Measurements from ENCODE around the gene ARL5A.
A peak's percentile ranks its signal among the peaks of the same experiment; 100 is the strongest.
"Not testable (repeated sequence)": the region's sequence is repeated elsewhere in the genome, so short reads cannot be mapped to it uniquely, and the experiment has no call there.

The ARL5A gene, protein sequence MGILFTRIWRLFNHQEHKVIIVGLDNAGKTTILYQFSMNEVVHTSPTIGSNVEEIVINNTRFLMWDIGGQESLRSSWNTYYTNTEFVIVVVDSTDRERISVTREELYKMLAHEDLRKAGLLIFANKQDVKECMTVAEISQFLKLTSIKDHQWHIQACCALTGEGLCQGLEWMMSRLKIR

DNA sequence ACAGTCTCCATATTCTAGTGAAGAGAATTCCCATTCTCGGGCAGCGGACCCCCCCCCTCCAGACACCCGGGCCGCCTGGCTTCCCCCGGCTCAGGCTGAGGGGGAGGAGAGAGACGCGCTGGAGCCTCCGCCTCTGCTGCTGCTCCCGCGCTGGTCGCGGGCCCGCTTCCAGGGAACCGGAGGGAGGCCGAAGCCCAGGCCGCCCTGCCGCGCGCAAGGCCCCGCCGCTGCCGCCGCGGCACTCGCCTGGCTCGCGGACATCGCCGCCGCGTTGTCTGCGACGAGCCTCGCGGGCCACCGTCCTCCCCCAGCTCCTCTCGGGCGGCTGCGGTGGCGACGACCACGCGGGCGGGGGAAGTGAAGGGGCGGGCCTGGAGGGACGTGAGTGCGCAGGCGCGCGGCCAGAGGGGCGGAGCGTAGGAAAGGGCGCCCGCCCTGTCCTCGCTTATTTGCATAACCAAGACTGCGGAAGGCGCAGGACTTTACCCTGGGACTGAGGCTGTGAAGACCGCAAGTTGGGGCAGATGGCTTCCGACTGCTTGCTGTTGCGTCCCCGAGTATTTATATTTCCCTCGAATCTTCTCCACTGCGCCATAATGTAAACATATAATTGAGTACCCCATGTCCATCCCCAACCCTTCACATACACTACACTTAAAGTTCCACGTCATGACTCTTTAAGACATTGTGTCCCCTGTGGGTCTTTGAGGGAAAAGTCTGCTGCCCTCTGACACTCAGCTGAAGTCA is at the start of gene ARL5A:
Gene ARL5A (minus strand): TSS at position 279 of the 747 bp plus-strand sequence. CDS start 245 bp downstream, at position 34.
- DNase-seq = peak; percentile 95

DNA sequence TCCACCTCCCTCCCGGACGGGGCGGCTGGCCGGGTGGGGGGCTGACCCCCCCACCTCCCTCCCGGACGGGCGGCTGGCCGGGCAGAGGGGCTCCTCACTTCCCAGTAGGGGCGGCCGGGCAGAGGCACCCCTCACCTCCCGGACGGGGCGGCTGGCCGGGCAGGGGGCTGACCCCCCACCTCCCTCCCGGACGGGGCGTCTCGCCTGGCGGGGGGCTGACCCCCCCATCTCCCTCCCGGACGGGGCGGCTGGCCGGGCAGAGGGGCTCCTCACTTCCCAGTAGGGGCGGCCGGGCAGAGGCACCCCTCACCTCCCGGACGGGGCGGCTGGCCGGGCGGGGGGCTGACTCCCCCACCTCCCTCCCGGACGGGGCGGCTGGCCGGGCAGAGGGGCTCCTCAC is 47.4 kb upstream of the ARL5A start:
- DNase-seq = not testable (repeated sequence)

DNA sequence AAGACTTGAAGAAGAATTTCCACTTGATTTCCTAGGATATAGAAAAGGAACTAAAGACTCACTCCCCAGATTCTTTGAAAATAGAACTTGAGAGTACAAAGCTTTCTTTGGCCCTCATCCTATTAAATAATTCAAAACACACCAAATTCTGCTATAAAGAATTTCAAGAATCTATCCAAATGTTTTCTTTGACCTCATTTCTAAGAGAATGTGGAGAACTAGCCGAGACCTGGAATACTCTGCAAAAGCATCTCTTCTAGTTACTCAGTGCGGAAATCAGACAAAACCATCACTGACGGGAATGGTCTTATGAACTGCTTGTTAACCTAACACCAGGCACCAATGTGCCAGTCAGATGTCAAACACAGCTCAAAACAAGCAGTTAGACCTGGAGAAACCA is 44.2 kb upstream of the ARL5A start:
- no peak for DNase-seq

DNA sequence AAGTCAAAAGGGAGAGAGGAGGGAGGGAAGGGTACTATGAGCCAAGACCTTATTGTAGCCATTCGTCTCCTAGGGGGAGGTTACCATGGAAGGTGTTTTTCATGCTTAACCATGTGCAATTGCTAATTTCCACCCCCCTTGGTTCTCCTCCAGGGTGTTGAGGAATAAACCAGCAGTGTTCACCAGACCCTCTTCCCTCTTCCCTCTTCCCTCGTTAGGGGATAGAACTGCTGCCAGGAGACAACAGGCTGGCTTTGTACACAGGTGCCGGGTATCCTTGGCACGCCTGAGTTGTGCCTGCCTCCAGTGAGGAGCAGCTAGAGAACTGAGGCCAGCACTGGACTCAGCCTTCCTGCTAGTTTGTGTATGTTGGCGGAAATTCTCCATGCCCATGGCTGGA is 41.1 kb upstream of the ARL5A start:
- DNase-seq = no peak

DNA sequence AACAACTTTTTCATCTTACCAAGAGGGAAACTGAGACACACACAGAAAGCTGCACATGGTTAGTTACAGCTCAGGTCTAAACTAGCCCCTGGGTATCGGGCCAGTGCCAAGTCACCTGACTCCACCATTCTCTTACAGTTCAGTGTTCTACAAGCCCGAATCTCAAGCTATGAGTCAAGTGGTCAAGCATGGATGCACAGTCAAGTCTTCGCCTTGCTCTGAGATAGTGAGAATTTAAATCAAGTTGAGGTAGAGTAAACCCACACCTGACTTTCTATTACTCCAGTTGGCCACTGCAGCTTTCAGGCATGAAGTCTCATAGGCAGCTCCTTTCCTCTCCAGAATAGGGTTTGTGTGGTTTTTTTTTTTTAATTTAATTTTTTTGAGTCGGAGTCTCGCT is 34.5 kb upstream of the ARL5A start:
- no peak for DNase-seq

DNA sequence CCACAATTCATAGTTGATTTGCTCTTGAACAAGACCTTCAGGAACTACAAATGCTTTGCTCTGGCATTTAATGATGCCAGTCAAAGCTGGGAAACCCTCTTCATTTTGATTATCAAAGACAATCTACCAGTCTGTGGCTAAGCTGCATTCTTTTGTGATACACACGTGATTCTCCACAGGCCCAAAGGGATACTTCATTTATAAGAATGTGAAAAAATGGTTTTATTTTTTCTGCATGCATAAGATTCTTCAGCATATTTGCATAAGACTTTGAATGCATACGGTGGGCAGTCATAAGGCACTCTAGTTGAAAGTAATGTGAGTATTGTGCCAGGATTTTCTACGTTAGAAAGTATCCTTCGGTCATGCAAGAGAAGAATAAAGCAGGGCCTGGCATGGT is 33.0 kb upstream of the ARL5A start:
- DNase-seq = no peak

DNA sequence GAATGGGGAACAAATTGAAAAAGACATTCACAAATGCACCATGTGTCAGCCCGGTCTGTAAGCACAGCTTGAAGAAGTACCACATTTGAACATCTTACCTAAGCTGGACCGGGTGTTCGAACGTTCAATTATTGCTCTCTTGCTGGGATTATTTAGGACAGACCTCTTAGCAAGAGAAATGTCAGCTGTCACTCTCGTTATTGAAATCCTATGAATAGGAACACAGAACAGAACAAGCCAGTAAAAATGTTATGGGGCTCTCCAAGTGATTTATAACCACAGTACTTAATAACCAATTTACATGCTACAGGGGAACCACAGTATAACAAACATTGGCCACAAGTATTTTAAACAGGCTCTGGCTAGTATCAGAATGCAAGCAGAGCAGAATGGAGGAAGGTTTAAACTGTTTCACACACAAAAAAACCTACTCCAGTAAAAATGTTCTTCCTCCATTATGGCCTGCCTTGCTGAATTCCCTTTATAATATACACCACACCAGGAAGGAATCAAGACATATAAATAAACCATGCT is 32.5 kb upstream of the ARL5A start:
- no peak for DNase-seq

DNA sequence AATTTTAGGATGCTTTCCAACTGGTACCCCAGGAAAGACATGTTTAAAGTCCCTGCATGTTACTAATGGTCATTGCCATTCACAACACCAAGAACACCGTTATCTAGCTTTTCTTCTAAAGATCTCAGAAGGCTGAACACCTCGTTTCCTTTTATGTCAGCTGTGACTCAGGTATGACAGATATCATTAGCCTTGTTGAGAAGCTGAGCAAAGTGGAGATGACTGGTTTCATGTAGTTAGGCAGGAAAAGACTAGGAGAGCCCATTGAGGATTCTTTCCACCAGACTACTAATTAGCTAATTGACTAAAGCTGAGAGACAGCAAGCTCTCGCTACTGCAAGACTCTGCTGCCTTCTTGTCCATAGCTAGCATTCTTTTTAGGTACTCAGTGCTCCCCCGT is 32.0 kb upstream of the ARL5A start:
- no peak for DNase-seq

DNA sequence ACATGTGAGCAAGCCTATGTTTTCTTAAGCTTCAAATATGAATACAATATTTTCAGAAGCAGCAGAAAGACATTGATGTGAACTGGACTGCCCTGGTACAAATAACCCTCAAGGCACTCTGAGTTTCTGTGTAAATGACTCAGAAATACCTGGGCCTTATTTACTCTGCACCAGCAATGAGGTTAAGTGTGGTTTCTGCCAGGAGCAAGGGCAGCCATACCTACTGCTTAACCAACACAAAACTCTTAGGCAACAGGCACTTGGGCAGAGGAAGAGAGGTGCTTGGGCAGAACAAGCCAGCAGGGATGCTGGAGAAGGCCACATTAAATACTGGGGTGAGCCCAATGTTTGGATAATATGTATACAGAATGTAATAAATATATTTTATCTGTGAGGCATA is 29.4 kb upstream of the ARL5A start:
- no peak for DNase-seq

DNA sequence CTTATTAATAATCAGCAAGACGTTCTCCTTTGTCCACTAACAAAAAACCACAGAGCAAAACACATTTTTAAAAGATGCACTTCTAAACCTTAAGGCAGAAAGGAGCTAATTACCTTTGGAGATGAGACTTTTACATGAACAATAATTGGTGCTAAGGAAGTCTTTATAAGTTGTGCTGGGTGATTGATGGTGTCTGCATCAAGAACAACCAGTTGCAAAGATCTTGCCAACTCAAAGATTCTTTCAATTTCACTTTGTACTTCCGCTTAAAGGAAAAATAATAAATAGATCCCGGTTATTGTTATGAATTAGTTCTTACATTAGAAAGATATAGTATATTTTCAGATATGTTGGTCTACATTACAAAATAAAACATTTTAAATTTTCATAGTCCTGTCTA is 26.9 kb upstream of the ARL5A start:
- DNase-seq = no peak

DNA sequence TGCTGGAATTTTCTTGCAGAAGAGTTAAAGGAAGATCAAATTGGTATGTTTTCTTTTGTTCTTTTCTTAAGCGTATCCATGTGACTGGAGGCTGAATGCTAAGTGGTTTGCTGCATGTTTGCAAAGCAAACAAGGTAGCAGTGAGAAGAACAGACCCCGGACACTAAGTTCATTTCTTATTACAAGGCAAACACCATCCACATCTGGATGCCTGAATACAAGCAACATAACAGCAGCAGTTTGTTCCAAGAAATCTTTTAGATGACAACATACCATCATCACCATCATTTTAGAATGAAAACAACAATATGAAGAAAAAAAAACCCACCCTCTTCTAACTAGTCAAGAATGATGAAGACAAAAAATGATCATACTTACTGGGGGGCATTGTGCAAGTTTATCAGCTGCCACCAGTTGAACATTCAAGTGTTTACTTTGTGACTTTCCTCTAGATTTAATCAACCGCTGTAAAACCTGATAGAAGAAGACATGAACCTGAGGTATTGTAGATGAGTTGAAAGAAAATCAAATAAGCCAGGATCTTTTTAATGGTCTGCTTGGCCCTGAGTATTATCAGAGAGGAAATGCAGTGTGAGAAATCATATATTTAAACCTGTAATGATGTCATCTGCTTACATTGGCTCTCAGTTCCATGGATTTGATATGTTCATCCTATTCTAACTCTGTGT is 25.0 kb upstream of the ARL5A start:
- no peak for DNase-seq

DNA sequence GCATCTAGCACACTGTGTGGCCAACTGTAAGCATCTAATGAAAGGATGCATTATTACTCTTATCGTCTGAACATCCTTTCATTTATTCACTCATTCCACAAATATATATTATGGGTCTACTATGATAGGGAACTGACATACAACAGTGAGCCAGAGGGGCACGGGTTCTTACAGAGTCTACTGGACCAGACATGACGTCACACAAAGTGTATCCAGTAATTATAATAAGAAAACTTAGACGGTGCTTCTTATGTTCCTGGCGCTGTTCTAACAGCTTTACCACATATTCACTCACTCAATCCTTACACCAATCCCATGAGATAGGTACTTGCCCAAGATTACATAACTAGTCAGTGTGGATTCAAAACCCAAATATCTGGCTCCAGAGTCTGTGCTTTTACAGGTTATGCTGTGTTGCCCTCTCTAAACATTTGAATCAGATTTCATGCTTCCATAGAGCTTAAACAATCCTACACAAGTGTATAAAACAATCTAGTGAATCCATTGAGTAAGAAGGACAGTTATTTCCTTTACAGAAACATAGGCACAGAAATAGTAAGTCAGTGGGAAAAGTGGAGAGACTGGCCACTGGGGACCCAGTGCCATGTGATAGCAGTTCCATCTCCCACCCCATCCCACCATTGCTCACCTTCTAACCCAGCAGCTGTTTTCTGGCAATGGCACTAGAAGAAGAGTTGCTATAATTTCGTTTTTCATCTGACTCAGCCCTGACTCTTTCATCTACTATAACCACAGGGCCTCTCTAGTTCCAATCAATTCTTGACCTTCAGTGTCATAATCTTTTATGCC is 24.2 kb upstream of the ARL5A start:
- no peak for DNase-seq

DNA sequence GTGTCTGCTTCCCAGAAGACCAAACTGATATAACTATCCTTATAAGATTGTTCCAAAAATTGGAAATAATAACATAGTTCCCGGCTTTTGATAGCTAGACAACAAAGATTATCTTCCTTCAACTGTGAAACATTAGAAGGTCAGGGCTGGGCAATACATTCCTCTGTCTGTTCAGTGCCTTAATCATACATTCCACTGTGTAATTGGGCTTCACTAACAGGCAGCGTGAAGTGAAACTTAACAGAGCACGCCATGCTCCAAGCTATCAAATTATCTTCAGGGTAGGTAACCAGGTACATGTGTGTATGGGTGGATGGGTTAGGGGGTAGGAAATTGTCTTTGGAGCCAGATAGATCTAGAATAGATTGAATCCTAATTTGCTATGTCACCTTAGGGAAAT is 23.5 kb upstream of the ARL5A start:
- DNase-seq = no peak

DNA sequence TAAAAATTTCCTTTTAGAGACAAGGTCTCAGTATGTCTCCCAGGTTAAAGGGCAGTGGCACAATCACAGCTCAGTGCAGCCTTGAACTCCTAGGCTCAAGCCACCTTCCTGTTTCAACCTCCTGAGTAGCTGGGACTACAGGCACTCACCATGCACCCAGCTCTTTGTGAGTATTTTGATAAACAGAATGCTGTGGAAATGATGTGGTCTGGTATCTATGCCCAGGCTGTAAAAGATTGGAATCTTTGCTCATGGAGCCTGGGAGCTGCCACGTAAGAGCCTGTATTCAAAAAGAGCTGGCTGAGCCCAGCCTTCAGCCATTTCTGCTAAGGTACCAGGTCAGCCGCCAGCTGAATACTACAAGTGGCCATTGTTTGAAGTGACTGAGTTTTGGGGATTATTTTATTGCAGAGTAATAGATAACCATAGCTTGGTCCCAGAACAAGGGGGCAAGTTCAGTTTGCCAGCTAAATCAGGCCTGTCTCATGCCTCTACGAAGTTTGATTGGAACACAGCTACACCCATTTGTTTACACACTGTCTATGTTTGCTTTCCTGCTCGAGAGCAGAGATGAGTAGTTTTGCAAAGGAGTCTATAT is 21.3 kb upstream of the ARL5A start:
- no peak for DNase-seq

DNA sequence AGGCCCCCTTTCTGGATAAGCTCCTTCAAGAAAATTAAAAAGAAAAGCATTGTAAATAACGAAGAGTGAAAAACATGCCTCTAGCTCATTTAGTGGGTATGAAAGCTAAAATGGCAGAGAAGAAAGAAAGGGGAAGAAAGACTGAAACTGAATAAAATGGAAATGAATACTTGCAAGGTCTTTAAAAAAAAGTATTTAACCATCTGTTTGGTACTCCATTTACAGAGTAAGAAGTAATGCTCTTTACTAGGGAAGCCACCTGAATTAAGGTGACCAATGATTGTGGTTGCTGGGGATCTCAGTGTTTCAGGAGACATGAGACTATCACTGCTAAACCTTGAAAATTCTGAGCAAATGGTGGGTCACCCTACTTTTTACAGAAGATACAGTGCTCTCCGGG is 17.7 kb upstream of the ARL5A start:
- no peak for DNase-seq

DNA sequence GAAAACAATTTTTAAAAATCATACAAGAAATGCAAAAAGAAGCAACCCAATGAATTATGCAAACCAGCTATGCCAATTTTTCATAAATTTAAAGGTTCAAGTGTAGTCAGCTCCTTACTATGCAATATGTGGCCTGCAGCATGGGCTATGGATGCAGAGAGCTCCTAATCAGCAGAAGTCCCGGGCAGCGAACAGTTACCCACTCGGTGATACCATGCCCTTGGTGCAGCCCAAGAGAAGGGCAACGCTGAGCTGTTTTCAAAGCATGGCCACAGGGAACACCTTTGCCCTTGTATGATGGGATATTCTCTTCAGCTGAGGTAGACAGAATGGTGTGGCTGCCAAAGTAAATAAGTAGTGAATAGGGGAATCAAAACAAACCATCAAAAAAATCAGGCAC is 17.3 kb upstream of the ARL5A start:
- DNase-seq = no peak

DNA sequence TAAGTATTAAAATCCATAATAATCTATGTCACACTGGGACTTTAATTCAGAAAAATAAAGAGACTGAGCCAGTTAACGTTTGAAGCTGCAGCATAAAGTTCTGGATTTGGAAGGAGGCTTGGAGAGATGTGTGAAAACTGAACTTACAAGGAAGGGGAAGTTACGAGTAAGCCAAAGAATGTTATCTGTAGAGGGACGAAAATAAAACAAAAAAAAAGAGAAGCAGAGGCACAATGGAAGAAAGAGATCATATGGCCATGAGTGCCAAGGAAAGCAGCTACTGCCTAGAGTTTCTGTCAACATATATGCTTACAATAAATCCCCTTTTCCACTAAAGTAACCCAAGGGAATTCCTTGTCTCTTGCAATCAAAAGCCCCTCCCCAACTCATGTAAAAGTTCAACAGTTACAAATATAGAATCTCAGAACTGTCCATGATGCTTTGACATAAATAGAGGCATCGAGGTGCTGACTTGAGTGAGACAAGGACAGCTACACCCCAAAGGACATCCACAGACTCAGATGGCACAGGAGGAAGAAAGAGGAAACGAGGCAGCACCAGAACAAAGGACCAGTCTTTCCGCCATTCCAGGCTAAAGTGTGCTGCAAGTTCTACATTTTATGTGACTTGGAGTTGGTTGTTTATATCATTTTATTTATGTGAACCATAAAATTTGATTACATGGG is 16.1 kb upstream of the ARL5A start:
- DNase-seq = no peak

DNA sequence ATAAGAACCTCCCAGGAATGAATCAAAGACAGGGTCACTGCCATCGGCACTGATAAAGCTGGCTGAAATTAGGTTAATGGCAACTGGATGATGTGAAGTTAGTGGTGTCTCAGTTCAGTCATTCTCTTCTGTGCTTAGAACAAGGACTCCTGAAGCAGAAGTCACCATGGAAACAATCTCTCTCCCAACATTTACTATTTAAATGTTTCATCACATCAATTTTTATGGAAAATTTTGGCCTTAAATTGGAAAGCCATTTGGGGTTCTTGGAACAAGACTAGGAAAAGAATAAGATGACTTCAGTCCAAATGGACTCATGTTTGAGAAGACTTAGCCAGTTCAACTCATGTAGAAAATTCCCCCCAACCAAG is 15.5 kb upstream of the ARL5A start:
- DNase-seq = no peak

DNA sequence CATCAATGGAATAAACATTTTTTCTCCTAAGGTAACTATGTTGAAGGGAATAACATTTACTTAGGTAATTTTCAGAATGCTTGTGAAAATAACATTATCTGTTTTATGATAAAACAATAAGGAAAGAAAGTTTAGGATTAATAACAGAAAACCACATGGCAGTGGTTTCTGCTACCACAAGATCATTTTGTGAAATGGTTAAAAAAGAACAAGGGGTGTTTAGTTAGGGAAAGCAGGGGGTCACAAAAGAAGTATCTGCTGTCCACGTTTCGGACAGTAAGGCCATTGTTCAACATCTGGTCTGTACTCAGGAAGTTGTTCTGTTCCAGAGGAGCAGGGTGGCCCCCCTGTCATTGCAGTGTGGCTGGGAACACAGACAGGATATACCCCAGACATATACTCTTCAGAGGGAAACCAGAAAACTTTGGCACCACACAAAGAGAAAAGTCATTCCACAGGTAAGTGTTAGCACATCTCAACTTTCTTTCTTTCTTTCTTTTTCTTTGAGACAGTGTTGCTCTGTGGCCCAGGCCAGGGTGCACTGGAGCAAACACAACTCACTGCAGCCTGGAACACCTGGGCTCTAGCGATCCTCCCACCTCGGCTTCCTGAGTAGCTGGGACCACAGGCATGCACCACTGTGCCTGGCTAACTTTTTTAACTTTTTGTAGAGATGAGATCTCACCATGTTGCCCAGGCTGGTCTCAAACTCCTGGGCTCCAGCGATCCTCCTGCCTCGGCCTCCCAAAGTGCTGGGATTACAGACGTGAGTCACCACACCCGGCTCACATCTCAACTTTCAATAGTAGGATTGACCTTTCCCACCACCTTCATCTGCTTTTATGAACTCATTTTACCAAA is 14.8 kb upstream of the ARL5A start:
- DNase-seq = no peak

DNA sequence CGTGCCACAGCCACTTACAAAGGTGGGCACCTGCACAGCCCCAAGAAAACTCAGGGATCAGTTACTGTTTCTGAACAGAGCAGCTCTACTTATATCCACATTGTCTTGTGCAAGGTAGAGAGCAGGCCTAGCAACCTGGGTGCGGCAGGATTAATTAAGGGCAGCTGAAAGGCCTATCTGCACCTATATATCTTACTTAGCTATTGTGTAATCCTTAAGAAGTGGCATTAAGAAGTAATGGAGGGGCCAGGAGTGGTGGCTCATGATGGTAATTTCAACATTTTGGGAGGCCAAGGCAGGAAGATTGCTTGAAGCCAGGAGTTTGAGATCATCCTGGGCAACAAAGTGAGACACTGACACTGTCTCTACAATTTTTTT is 12.8 kb upstream of the ARL5A start:
- no peak for DNase-seq
